Gastrocnemius medialis (tissue), 4 donors: ENCODE data around the gene ANXA4. TPM values are rescaled to one million over a fixed set of nuclear protein-coding genes. Genes with fewer than 3 reads are reported as not detected.

Experiments used
- ATAC-seq, 2 donors: fragments of 150-250 bp; one replicate each; pipeline ENCODE4 v1.9.1; 2016
- DNase-seq, 2 donors: peaks; one replicate each; pipeline ENCODE4 v3.0.0-alpha.2; 2019
- H3K27ac ChIP-seq, 4 donors: fragments of 200-600 bp; sonication (generic); 1 replicate in 1 of 4; 2 replicates in 3 of 4; pipeline ENCODE4 v1.5.1; 2016 to 2018; ENCODE audit warnings: mild to moderate bottlenecking in 2 of 4, moderate library complexity in 1 of 4
- H3K27me3 ChIP-seq, 3 donors: fragments of 200-600 bp; sonication (generic) in 2 of 3; 1 replicate in 1 of 3; 2 replicates in 2 of 3; pipeline versions ENCODE4 v1.5.1 to v1.6.0; 2016 to 2019; ENCODE audit warnings: mild to moderate bottlenecking in 1 of 3, moderate library complexity in 1 of 3
- H3K36me3 ChIP-seq, 2 donors: fragments of 200-600 bp; sonication (generic) in 1 of 2; one replicate each; pipeline ENCODE4 v1.5.1; 2017 to 2018
- H3K4me1 ChIP-seq, 2 donors: fragments of 200-600 bp; sonication (generic) in 1 of 2; one replicate each; pipeline ENCODE4 v1.5.1; 2016 to 2017; ENCODE audit warnings: mild to moderate bottlenecking in 2 of 2
- H3K4me3 ChIP-seq, 4 donors: fragments of 200-600 bp; sonication (generic) in 3 of 4; 1 replicate in 1 of 4; 2 replicates in 3 of 4; pipeline ENCODE4 v1.5.1; 2016 to 2019; ENCODE audit warnings: mild to moderate bottlenecking in 2 of 4
- H3K9me3 ChIP-seq, 3 donors: fragments of 200-600 bp; sonication (generic) in 2 of 3; 1 replicate in 1 of 3; 2 replicates in 2 of 3; pipeline ENCODE4 v1.5.1; 2016 to 2019
- CTCF ChIP-seq, 5 experiments: fragments of 450-650 bp in 3 of 5; fragments of 200-600 bp in 2 of 5; sonication (generic) in 2 of 5; IDR thresholded peaks in 4 of 5; conservative IDR thresholded peaks in 1 of 5; 1 replicate in 4 of 5; 2 replicates in 1 of 5; pipeline ENCODE4 v1.5.1; 2016 to 2019; ENCODE audit warnings: antibody characterized with exemption in 5 of 5, mild to moderate bottlenecking in 3 of 5, moderate library complexity in 3 of 5
- POLR2A ChIP-seq, 2 donors: fragments of 450-650 bp; IDR thresholded peaks; one replicate each; pipeline ENCODE4 v1.6.1; 2017; ENCODE audit warnings: antibody characterized with exemption in 2 of 2, mild to moderate bottlenecking in 2 of 2, moderate library complexity in 2 of 2
- in situ Hi-C, 4 donors: fragments of 200-750 bp; cut with MboI; loops; one replicate each; pipeline versions ENCODE4 v1.15.0 to v1.8.0; 2017; ENCODE audit warnings: low sequenced_read_pairs in 4 of 4
- intact Hi-C: fragments of 100-400 bp; cut with DNase I; formaldehyde crosslinking; loops from one replicate; pipeline ENCODE4 v1.15.1; 2023; ENCODE audit warnings: low total_unique reads
- total RNA-seq, 4 donors: library from RNA; depleted of rRNA; stranded (reverse); fragments of >200 nt; gene quantifications; one replicate each; pipeline versions ENCODE4 v1.1.0 to v1.2.3, GENCODE V29; 2016

ANXA4 gene
- total RNA-seq, 4 donors from 2014 or later: 10.7 to 17.0 (median 15.8) TPM

GRCh38 chr2:69843993-69844392, 102.1 kb downstream of the ANXA4 start:
- H3K27me3 ChIP-seq: no peaks in the 10 kb centered on the region
- peaks cover 0 to 21% of the 10 kb centered on the region in 2 donors for H3K36me3 ChIP-seq
- no peak overlapping the region for H3K4me3 ChIP-seq
- H3K9me3 ChIP-seq: no peaks in the 10 kb centered on the region
- no peak for TF ChIP-seq CTCF (IDR thresholded peaks at IDR 0.05 in 4 of 5, conservative IDR thresholded peaks at IDR 0.05 in 1 of 5)
- TF ChIP-seq POLR2A (IDR thresholded peaks at IDR 0.05): no peak
- intact Hi-C loops: no loop called here
- DNase-seq (no peak), ATAC-seq (no peak)
- in situ Hi-C loops: no loop called here
- no peaks in the 10 kb centered on the region for H3K4me1 ChIP-seq
- no peak overlapping the region for H3K27ac ChIP-seq

GRCh38 chr2:69844560-69844959, 102.6 kb downstream of the ANXA4 start:
- H3K36me3 ChIP-seq: peaks cover 0 to 21% of the 10 kb centered on the region in 2 donors
- no peaks in the 10 kb centered on the region for H3K9me3 ChIP-seq
- no peak for ATAC-seq

GRCh38 chr2:69846182-69847067, 104.5 kb downstream of the ANXA4 start:
- H3K4me1 ChIP-seq: no peaks in the 10 kb centered on the region
- no peaks in the 10 kb centered on the region for H3K9me3 ChIP-seq
- no peak for TF ChIP-seq POLR2A (IDR thresholded peaks at IDR 0.05)
- no peak for TF ChIP-seq CTCF (IDR thresholded peaks at IDR 0.05 in 4 of 5, conservative IDR thresholded peaks at IDR 0.05 in 1 of 5)
- intact Hi-C loops (no loop called here), in situ Hi-C loops (no loop called here)
- H3K27ac ChIP-seq: no peak overlapping the region
- DNase-seq: no peak
- no peak overlapping the region for H3K4me3 ChIP-seq
- H3K36me3 ChIP-seq: peaks cover 0 to 25% of the 10 kb centered on the region in 2 donors
- no peak for ATAC-seq
- no peaks in the 10 kb centered on the region for H3K27me3 ChIP-seq

More at GRCh38 chr2:69844560-69844959, 102.6 kb downstream of the ANXA4 start:
- in situ Hi-C loops (no loop called here), intact Hi-C loops (no loop called here)
- no peaks in the 10 kb centered on the region for H3K27me3 ChIP-seq
- no peak overlapping the region for H3K4me3 ChIP-seq
- H3K27ac ChIP-seq: no peak overlapping the region
- TF ChIP-seq CTCF (IDR thresholded peaks at IDR 0.05 in 4 of 5, conservative IDR thresholded peaks at IDR 0.05 in 1 of 5) (no peak), POLR2A (IDR thresholded peaks at IDR 0.05) (no peak)
- no peak for DNase-seq
- no peaks in the 10 kb centered on the region for H3K4me1 ChIP-seq

- no peak for ATAC-seq
- DNase-seq: no peak
- Histone ChIP-seq H3K9me3 (no peaks in the 10 kb centered on the region), H3K27me3 (no peaks in the 10 kb centered on the region), H3K36me3 (peaks cover 0 to 25% of the 10 kb centered on the region in 2 donors), H3K4me1 (no peaks in the 10 kb centered on the region), H3K27ac (no peak overlapping the region), H3K4me3 (no peak overlapping the region)
- intact Hi-C loops: no loop called here
- in situ Hi-C loops: no loop called here
- no peak for TF ChIP-seq POLR2A (IDR thresholded peaks at IDR 0.05)
- no peak for TF ChIP-seq CTCF (IDR thresholded peaks at IDR 0.05 in 4 of 5, conservative IDR thresholded peaks at IDR 0.05 in 1 of 5)
These were observed 105.3 kb downstream of the ANXA4 start for GRCh38 chr2:69847068-69847828.
